Adrenal gland (tissue), 5 donors: Measurements from ENCODE around the gene LRPAP1.

Experiments
- CTCF ChIP-seq, 6 experiments: fragments of 450-650 bp in 4 of 6; fragments of 200-600 bp in 2 of 6; sonication (generic) in 1 of 6; IDR thresholded peaks; 1 replicate in 5 of 6; 2 replicates in 1 of 6; pipeline versions ENCODE4 v1.5.1 to v1.8.0; 2016 to 2021; ENCODE audit warnings: antibody characterized with exemption in 6 of 6, mild to moderate bottlenecking in 2 of 6, moderate library complexity in 1 of 6
- POLR2A ChIP-seq, 2 donors: fragments of 450-650 bp; IDR thresholded peaks; one replicate each; pipeline ENCODE4 v1.6.1; 2017; ENCODE audit warnings: antibody characterized with exemption in 2 of 2, mild to moderate bottlenecking in 2 of 2, moderate library complexity in 1 of 2
- donor health status: DM: no; HTN: no; CAD: no.

DNA sequence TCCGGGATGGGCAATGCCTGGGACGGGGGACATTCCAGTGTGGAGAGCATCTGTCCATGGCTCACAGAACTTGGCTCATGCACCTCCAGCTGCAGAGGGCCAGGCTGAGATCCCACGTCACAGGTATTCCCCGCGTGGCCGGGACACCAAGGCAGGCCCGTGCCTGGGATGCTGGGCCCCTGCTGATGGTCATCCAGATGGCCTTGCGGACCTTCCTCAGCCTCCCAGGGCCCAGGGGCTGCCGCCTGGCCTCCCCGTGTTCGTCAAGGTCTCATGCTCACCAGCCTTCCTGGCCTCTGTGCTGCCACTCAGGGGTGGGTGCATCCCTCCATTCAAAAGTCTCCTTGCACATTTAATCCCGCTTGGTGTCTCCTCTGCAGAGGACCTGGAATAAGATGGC, 40.9 kb upstream of the LRPAP1 start:
- no peak for TF ChIP-seq CTCF (IDR thresholded peaks at IDR 0.05)
- TF ChIP-seq POLR2A (IDR thresholded peaks at IDR 0.05): no peak
